Limb (tissue), 2 donors: ENCODE data around the gene GABRG3.
A peak's percentile ranks its signal among the peaks of the same experiment; 100 is the strongest.
"Not testable (repeated sequence)": the region's sequence is repeated elsewhere in the genome, so short reads cannot be mapped to it uniquely, and the experiment has no call there.

ENCODE experiments used
- DNase-seq, 2 donors: peaks; one replicate each; pipeline ENCODE4 v3.0.0-alpha.2; 2016; ENCODE audit errors: extremely low spot score in 2 of 2

Gene GABRG3

DNA sequence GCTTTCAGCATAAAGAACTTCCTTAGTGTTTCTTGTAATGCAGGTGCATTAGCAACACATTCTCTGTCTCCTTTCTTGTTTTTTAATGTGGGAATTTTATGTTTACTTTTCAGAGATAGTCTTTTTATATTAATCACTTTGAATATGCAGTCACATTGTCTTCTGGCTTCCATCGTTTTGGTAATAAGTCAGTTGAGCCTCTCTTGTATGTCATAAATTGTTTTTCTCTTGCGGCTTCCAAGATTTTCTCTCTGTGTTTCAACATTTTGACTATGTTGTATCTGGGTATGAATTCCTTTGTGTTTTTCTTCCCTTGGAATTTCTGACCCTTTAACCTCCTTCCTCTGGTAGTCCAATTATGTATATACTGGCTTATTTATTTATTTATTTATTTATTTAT, 25.3 kb downstream of the GABRG3 start:
- no peak for DNase-seq

DNA sequence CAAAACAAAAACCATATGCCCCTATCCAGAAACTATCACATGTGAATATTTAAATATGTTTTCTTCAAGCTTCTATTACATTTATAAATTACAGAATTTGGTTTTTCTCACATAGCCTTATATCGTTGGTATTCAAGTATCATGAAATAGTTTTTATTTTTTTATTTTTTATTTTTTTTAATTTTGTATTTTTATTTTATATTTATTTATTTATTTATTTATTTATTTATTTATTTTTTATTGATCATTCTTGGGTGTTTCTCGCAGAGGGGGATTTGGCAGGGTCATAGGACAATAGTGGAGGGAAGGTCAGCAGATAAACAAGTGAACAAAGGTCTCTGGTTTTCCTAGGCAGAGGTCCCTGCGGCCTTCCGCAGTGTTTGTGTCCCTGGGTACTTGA, 32.0 kb downstream of the GABRG3 start:
- DNase-seq, result not testable (repeated sequence)

DNA sequence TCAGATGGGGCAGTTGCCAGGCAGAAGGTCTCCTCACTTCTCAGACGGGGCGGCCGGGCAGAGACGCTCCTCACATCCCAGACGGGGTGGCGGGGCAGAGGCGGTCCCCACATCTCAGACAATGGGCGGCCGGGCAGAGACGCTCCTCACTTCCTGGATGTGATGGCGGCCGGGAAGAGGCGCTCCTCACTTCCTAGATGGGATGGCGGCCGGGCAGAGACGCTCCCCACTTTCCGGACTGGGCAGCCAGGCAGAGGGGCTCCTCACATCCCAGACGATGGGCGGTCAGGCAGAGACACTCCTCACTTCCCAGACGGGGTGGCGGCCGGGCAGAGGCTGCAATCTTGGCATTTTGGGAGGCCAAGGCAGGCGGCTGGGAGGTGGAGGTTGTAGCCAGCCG, 33.2 kb downstream of the GABRG3 start:
- not testable (repeated sequence) for DNase-seq

DNA sequence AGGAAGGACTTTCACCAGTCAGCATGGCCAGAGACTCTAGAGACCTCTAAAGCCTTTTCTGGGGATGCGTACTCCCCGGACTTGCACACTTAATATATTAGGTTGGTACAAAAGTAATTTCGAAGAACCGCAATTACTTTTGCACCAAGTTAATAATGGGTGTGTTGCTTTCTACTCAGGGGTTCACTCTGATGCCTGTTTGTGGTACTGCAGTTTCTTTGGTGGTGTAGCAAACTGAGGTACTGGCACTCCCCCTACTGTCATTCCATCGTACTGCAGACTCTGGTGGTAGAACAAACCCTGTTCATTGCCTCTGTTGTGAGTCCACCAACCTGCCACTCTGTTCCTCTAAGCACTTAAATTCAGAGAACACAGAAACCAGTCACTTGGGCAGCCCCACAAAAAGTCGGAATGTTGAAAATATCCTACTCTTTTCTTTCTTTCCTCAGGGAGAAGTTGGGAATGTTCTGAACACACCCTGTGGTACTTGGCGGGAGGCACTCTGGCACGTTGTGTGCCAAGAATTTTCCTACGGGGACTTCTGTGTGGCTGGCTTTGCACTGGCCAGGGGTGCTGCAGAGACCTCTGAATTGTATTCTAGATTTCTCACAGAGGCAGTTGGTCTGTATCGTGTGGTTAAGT, 46.3 kb downstream of the GABRG3 start:
- peak; percentile 71 to 79 for DNase-seq

DNA sequence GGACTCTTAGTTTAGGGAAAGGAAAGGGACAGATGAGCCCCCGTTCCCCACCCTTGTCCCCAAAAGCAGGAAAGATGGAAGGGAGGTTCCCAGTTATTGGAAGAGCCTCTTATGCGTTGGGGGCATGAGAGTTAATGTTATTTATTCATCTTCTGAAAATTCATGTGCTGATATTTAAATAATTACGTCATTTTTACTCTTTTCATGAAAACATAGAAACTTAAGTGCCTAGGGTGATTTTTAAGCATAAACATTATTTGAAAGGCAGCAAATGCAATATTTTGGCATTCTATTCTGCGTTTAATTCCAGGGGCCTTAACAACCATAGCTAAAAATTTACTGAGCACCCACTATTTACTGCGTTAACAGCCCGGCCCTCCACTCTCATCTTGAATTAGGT, 48.7 kb downstream of the GABRG3 start:
- no peak for DNase-seq

DNA sequence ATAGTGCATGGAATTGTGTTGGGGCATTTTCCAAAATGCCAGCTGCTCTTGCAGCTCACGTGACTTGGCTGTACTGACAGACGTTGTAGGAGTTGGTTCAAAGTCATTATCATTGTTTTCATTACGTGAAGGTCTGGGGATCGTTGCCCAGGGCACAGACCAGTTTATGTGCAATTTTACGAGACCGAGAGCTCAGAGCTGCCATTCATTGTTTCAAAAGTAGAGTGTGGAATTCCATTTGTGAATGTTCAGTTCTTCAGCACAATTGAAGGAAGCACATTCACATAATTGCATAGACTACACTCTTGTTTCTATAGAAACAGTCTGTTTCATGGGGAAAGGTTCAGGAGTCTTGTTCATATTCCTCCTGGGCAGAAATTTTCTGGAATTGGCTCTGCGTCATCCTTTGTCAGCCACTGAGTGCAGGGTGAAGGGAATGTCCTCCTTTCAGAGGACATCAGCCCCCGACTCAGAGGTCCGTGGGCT, 54.5 kb downstream of the GABRG3 start:
- no peak for DNase-seq

DNA sequence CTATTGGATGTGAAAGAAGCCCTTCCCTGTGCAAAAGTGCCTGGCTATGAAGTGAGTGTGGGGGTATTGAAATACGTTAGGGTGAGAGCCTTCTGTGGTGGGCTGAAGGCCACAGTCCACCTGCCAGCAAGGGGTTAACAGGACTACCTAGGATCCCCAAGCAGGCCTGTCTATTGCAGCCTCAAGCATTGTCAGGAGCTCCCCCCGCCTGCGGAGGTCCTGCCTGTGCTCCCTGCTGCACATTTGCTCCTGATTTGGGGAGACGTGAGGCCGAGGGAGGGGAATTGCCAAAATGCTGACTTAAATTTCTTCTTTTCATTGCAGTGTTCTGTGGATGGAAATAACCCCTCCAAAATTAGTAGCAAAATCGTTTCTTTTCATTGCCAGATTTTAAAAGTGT, 56.2 kb downstream of the GABRG3 start:
- DNase-seq, result no peak

DNA sequence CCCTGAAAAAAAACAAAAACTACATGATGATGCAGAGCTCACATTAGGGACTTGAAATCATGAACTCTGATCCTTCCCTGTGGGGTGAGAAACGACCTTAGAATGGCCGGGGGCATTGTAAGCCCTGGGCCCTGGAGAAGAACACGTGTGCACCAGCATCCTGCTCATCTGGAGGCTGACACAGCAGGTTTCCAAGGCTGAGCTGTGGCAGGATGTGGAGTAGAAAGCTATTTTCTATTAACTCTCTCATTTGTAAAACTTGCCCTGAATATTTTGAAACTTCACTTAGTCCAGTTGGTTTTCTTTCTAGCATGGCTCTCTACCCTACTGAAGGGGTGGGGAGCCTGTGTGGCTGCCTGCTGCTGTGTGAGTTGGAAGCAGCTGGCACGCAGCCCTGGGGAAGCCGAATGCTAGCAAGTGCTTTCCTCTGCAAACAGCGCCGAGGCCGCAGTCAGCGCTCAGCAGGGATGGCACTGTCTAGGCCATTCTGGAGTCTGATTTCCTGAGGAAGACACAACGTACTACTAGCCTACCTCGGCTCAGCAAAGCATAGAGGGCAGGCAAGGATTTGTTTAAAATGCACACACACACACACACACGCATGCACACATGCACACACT, 58.0 kb downstream of the GABRG3 start:
- DNase-seq, result peak in 1 of 2 donors; percentile 49

DNA sequence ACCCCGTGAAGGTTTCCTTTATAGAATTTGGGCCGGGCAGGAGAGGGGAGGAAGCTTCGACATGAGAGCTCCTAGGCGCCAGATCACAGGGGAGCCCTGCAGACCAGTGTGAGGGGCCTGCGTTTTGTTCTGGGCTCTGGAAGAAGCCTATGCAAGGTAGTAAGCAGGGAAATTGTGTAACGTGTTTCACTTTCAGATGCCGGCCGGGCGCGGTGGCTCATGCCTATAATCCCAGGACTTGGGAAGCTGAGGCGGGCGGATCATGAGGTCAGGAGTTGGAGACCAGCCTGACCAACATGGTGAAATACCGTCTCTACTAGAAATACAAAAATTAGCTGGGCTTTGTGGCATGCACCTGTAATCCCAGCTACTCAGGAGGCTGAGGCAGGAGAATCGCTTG, 65.2 kb downstream of the GABRG3 start:
- DNase-seq, result no peak

DNA sequence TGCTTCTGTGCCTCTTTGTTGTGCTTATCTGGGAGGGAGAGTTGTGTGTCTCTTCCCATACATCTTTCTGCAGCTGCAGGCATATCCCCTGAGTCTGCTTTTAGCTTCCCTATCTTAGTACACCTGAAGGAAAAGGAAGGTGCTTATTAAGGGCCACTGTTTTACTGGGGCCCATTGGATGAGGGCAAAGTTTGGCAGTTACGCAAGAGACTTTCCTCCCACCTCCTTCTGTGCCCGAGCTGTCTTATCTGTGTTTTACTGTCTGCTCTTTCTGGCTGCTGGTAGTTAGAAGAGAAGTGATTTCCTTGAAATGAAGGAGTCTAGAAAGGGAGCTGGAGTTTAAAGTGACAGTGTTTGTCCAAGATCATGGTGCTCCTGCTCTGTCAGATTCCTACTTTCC, 66.5 kb downstream of the GABRG3 start:
- no peak for DNase-seq

DNA sequence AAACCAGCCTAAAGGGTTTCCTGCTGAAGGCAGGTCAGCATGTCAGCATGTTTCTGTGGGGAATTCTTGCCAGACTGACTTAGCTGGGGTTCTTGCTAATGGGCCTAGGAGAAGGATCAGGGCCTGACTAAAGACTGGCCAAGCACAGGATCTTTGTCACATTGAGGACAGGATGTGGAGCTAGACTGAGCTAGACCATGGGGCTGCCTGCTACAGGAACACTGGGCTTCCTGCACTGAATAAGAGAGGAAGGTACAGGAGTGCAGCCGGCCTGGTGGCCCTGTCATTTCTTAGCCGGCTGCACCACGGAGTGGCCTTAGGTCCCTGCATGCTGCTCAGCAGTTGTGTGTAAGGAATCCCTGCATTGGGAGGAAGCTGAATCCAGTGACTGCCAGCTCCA, 68.2 kb downstream of the GABRG3 start:
- no peak for DNase-seq

DNA sequence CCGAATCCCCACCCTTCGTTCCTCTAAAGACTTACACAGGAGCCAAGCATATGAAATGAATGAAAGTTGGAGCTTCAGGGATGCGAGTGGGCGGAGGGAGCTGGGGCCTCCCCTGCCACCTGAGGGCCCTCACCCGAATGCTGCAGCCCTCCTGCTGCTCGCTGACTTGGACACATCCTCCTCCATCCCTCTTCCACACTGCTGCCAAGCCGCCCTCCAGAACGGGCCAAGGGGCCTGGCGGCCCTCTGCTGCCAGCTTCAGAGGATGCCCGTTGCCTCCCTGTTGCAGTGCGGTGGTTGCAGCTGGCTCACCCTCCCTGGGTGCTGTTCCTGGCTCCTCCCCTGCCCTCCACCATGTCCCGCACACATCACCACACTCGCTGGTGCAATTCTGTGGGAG, 71.2 kb downstream of the GABRG3 start:
- DNase-seq, result no peak

DNA sequence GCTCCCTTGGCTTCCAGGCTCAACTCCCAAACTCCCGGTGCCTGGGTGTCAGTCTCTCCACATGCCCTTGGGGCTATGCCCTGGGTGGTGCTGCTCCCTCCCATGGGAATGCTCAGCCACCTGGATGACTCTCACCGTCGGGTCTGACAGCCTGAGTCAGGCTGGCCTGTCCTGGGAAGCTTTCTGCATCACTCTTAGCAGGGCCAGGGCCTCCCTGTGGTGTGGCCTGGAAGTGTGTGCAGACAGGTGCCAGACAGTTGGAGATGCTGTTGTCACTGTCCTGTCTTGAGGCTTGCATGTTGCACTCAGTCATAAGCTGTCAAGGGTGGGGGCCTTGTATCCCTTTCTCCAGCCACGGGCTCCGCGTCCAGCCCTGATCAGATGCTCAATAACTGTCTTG, 71.7 kb downstream of the GABRG3 start:
- no peak for DNase-seq

DNA sequence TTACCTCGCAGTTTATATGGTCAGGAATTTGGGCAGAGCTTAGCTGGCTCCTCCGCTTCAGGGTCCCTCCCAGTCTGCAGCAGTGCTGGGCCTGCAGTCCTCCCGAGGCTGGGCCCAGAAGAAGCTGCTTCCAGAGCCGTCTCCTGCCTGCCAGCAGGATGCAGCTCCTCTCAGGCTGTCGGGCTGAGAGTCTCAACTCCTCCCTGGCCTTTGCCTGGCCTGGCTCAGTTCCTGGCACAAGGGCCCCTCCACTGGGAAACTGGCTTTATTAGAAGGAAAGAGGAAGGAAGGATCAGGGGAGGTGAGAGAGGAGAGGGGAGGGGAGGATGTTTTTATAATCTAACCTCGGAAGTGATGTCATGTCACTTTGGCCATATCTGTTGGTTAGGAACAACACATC, 72.8 kb downstream of the GABRG3 start:
- no peak for DNase-seq

DNA sequence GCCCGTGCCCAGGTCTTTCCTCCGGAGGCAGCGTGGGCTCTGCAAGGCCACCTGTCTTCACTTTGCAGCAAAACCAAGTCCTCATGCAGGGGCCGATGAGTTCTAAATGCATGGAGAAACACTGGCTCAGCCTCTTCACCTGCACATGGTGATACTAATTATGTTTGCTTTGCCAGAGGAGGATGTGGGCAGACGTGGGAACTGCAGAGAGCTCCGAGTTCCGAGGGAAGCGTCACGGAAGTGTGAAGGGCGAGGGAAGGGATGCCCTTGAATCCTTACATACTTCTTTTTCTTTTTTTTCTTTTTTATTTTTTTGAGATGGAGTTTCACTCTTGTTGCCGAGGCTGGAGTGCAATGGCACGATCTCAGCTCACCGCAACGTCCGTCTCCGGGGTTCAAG, 74.8 kb downstream of the GABRG3 start:
- no peak for DNase-seq

DNA sequence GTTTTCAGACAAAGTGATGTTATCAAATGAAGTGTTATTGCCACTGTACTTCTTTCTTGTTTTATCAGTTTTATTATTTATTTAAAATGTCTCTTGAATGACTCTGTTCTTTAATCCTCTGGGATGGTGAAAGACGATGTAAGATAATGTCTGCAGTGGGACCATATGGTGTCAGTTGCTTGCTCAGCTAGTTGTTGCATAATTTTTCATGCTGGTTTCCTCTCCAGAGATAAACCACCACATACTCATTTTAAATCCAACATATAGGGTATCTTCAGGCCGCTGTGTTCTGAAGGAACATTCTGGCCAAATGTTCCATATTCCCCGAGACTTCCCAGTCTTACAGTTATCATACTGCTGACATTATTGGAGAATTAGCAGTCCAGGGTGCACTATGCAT, 75.9 kb downstream of the GABRG3 start:
- DNase-seq, result no peak

DNA sequence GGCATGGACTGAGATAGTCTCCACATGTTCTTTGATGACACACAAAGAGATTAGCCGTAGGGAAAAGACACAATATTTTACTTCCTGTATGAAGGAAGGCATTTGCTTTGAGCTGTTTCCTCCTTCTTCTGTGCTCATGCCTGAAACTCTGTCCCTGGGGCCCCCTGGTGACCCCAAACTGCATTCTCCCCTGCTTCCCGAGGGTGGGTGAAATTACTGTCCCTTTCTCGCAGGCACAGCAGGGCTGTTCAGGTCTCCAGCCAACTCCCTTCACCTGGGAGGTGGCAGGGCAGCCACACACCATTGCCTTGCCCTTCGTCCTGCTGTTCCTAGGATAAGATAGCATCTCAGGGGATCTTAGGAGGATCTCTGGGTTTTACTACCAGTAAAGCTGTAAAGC, 79.2 kb downstream of the GABRG3 start:
- no peak for DNase-seq

DNA sequence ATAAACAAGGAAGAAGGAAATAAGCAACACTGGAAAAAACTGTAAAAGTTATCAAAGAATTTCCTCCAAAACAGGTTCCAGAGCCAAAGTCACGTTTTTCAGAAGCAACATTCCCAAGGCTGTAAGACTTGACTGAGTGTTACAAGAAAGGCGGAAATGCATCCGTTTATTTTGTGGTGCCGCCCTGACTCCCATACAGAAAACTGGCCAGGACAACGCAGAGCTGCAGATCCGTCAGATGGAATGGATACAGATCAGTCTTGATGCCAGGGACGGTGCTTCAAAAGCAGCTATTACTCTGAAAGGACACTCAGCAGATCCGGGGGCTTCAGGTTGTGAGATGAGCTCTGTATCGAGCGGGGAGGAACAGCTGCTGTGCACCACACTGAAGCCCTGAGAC, 83.4 kb downstream of the GABRG3 start:
- DNase-seq, result no peak

DNA sequence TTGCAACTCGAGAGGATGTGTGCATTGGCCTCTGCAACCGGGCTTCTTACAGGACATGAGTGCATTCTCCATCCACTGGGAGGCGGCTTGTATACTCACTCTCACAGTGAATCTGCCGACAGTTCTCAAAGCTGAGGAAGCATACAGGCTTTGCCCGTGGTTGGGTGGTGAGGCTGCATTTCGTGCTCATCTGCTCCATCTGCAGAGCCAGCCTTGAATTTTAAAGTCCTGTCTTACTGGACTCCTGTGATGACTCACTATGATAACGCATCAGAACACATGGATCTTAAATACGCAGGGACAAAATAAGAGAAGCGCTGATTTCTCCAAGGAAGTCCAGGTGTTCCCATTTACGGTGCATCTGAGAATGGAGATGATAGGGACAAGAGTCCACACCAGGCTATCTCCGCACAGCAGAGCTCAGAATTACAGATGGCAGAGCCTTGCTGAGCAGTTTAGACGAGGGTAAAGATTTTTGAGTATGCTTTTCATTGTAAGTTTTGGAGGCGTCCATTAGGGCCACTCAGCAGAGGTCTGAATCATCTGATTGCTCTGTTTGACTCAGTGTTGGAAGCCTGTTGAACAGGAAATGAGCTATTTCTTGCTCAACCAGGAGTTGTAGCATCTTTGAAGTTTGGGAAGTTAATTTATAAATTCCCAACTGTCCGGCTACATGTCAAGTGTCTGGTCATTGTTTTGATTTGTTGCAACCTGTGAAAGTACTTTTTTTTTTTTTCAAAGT, 87.1 kb downstream of the GABRG3 start:
- DNase-seq, result no peak

DNA sequence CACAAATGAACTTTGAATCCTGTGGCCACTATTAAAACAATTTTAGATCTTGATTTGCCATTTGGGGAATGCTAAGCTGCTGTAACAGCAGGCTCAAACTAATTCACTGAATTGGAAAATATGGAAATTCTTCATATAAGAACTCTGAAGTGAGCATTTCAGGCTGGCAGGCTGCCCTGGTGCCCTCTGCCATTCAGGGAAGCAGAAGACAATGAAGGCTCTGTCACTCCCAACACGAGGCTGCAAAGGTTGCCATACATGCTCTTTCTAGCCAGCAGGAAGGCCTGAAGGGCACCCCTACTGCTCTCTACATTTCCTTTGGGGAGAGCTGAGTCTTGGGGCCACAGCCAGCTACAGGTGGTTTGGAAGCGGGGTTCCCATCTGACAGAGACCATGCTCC, 88.0 kb downstream of the GABRG3 start:
- DNase-seq, result no peak

DNA sequence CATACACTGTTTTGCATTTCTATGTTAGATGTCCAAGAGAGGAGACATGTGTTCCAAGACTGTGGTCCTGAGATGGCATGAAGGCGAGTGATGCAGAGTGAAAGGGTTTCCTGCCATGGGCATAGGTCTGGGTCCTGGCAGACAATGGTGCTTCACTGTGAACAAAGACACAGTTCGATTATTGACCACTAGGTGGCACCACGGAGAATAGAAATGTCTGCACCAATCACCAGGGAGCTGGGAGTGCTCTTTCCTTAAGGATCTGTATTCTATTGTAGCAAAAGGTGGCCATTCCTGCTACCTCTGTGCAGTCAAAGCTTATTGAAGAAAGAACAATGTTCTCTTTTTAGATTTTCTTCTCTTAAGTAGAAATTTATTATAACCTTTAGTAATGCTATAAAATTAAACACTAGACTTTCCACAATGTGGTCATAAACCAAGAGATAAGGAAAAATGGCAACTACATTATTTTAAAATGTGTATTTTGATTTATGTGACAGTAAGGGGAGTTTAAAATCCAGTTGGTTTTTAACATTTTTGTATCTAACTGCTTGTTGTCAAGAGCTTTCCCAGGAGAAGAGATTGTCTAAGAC, 88.7 kb downstream of the GABRG3 start:
- peak; percentile 39 to 52 for DNase-seq

DNA sequence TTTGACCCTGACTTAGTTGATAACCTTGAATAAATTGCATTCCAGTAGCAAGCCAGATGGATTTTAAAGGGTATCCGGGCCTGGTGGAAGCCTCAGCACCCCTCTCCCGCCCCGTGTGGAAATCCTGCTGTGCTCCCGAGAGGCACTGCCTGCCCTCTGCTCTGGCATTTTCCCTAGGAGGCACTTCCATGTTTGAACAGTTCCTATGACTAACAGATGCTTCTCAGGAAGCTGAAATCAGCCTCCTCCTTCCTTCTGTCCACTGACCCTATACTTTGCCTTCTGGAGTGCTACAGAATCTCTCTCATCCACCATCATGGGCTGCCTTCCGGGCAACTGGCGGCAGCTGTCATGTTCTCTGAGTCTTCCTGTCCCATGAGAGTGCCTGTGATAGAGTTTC, 90.8 kb downstream of the GABRG3 start:
- DNase-seq, result no peak
